HK-2 (cell line): Measurements from ENCODE around the gene LDB1.
A peak's percentile ranks its signal among the peaks of the same experiment; 100 is the strongest.

Source experiments
- DNase-seq: peaks from one replicate; pipeline ENCODE4 v3.0.0-alpha.2; 2018; ENCODE audit not compliant: unreplicated experiment

LDB1 gene

DNA sequence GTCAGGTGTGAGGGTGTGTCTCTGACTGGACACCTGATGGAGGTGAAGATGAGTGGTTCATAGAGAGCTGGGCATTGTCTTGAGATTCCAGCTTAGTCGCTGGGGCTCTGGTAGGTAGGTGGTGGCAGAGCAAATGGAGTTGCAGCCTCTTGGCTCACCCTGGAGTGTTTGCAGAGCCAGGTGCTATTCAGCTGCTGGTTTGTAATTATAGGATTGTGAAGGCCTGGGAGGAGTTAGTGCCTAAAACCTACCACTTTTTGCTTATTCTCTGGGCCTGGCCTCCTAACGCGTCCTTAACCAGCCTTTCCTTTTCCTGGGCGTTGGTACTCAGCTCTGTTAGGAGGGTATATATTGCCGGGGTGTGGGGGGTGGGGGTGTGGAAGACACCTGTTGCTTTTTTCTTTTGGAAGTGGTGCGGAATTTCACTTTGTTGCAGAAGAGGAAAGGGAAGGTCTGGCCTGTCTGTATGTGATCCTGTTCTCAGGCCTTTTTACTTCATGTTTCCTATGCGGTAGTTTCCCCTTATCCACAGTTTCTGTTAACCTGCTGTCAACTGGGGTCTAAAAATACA, 15.9 kb upstream of the LDB1 start:
- no peak for DNase-seq

DNA sequence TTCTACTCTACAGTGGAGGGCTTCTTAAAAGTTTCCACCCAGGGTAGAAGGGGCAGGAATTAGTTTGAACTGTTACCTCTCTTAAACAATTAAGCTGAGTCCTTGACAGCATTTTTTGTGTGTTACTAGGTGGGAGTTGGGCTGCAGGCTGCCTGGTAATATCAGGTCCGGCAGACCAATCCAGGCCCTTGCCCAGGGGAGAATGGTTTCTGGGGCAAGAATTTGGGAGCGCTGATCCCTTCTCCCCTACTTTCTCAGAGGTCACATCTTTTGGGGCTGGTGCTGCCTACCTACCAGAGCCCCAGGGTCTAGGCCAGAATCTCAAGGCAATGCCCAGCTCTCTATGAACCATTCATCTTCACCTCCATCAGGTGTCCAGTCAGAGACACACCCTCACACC, 14.2 kb upstream of the LDB1 start:
- DNase-seq, result no peak

DNA sequence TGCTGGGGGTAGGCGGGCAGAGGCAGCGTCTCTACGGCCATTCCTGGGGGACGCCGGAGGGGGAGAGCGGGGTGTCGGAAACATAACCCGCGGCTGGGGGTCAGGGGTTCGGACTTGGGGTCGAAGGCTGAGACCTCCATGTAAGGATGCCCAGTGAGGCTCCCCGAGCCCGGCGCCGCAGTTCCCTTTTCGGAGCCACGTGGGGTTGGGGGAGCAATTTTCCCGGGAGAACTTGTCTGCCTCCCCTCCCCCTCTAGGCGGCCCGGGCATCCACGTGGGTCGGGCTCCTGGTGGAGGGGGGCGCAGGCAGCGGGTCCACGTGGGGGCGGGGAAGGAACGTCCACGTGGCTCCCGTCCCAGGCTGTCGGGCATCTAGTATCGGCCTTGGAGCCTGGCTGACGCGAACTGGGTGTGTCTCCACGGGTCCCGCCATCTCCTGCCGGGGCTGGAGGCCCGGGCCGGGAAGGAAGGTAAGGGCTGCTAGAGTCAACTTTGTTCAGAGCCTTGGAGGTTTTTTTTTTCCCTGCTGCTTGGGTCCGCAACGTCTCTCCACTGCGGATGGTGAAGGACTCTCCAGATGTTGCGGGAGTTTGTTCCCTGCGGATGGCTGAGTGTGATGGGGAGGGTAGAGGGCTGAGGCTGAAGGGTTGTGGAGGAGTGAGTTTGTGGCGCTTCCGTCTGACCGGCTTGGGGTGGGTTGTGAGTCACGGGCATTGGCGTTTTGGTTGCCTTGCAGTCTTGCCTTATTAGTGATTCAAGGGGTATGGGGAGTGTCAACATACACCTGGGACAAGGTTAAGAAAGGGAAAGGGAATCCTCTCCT, 13.4 kb upstream of the LDB1 start:
- DNase-seq, result peak; percentile 83

DNA sequence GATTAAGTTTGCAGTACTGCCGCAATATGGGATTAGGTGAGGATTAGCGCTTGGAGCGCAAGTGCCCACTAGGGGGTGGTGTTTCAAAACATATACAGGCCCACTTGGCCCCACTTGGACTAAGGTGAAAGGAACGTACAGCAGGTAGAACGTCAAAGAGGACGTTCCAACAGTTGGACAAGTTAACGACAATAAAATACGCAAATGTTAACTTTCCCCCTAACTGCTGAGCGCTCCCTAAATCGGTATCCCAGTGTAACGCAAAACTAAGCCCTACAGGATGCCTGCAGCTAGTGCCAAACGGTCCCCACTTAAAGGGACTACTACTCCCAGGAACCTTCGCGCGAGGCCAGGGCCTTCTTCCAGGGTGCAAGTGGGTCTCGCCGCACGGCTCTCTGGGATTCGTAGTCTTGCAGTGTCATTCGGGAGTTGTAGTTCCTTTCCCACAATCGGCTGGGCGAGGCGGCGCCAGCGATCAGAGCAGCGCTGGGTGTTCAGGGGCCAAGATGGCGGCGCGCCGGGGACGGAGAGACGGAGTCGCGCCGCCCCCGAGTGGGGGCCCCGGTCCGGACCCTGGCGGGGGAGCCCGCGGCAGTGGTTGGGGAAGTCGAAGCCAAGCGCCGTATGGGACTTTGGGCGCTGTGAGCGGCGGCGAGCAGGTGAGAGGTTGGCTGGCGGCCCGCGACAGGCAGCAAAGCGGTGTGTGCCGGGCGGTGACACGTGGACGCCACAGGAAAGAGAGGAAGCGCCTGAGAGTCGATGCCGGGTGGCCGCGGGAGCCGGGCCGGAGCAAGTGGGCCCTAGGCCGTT, 12.6 kb upstream of the LDB1 start, which contains the start of gene PPRC1:
Gene PPRC1, plus strand, starts transcription at position 478 of the 810 bp plus-strand sequence. Its CDS starts 29 bp downstream, at position 507.
- DNase-seq, result peak; percentile 100

DNA sequence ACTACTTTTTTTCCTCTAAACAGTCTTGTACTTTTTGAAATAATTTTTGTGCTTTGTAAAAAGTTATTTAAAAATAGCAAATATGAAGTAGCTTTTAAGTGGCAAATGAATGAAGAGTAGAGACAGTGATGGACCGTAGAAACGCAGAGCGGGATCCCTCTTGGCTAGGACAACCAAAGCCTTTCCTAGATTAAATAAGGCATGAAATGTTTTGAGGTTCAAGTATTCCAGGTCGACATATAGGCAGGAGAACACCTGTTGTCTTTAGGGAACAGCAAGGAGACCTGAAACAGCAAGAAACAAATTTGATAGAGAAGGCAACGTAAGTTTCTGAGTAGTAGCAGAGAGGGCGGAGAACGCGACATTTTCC, 12.0 kb upstream of the LDB1 start:
- no peak for DNase-seq

DNA sequence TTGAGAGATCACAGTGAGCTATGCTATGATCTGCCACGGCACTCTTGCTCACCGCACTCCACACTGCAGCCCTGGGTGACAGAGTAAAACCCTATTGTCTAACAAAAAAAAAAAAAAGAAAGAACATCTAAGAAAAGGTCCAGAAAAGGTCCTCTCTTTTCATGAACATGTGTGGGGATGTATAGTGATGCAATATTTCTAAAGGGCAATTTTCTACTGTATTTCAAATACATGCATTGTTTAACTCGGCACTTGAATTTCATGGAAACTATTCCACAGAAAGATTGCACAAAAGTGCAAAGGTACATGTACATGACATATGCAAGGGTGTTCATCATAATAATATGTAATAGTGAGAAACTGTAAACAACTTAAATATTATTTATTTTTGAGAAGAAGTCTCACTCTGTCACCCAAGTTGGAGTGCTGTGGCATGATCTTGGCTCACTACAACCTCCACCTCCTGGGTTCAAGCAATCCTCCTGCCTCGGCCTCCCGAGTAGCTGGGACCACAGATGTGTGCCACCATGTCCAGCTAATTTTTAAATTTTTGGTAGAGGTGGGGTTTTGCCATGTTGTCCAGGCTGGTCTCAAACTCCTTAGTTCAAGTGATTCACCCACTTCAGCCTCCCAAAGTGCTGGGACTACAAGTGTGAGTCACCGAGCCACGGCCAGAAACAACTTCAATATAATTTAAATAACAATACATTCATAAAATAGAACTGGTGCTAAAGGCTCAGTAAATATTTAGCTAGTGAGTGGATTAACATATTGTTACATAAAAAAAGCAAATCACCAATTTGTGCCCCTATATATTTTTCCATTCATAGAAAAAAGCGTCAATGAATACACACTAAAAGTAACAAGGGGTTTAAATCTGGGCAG, 11.4 kb upstream of the LDB1 start:
- DNase-seq, result no peak

DNA sequence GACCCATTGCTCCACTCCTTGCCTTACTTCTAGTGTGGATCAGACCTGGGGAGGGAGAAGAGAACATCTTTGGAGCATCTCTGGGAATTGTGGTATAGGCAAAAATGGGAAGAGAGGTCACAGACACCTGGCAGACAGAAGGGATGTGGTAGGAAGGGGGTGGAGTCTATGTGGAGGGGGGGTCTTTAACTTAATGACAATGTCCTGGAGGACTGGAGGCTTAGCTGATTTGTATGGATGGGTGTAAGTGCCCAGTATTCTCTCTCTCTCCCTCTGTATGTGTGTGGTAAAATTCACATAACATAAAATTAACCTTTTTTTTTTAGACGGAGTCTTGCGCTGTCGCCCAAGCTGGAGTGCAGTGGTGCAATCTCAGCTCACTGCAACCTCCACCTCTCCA, 3.1 kb upstream of the LDB1 start:
- DNase-seq, result no peak

DNA sequence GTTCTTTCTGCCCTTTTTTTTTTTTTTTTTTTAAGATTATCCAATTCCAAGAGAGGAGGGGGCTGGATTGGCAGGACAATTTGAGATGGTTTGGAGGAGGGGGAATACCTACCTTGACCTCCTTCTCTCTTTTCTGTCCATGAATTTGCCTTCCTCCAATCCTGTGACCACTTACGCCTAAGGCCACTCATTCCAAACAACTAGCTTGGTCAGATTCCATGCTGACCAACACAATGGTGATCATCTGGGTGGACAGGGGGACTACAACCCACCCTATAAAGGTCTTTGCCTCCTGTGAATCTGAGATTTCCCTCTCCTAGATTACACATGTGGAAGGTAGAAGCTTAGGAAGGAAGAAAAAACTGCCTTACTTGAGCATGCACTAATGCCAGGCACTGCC, 2.3 kb upstream of the LDB1 start:
- DNase-seq, result no peak

DNA sequence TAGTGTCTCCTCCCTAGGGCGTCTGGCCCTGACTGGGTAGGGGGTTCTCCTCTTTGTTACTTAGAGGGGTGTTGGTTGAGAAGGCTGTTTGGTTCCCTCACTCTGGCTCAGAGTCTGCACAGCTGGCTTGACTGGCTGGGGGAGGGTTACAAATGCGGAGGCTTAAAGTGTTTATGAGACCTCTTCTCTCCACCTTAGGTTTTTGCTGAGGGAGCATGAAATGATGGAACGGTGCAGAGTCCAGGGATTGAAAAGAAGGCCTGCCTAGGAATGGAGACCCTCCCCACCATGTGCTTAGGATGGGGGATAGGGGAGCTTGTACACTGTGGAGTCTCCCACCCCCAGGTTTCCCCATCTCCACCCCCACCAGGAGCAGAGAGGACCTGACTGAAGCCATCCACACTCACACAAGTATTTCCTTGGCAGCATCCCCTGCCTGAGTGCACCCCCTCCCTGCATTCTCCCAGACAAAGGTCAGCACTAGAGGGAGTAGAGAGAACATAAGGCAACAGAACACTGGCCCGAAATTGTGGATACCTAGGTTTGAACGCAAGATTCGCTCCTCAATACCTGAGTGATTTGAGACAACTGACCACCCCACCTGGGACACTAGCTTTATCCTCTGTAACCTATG, 1.7 kb upstream of the LDB1 start:
- no peak for DNase-seq

DNA sequence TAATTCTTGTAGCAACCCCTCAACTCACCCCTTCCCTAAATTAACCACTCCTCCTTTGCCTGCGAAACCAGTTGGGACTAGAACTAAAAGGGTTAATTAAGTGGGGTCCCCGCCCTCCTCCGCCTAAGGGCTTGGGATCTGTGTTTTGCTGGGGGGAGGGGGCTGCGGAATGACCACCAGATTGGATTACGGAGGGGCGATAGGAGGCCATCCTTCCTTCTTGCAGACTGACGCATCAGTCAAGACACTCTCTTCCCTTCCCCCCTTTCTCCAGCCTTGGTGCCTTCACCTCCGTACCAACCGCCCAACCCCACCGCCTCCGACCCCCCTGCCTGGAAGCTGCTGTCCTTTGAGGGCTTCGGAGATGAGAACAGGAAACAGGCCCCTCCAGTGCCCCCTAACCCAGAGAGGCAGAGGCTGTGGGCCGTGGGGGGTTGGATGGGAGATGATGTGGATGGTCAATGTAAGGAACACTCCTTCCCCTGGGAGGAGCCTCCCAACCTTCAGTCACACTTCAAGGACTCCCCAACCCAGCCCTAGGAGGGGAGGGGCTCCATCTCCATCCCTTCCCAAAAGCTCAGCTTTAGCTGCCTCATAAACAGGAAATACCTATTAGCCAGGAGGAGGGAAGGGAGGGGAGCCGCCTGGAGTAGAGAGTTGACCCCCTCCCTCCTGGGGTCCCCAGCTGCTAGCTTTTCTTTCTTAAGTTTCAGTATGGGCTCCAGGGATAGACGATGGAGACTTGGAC, 997 bp upstream of the LDB1 start:
- DNase-seq, result no peak

DNA sequence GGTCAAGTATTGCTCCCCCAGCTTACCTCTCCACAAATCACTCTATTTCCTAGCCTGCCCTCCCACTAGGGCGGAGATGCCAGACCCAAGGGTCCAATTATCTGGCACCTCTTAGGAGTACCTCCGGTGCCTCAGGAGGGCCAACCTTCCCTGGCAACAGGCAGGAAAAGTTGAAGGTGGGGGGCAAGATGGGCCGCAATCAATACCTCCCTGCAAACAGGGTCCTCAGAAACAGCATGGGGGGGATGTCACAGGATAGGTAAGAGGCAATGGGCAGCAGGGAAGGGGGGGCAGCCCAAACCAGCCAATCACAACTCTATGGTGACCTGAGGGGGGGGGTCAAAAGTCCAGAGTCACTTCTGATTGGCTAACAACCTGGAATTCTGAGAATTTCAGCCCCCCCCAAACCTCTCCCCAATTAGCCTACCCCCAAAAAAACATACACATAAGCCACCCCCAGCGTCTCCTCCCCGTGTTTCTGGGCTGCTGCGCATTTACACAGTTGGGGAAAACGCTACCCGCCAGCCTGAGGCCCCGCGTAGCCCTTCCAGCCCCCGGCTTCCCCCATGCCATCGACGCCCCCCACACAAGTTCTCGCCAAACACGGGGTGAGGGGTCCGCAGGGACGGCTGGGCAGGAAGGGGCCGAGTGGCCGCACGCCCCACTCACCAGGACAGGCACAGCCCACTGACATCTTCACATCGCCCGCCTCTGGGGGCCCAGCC, 589 bp downstream of the LDB1 start:
- peak; percentile 81 for DNase-seq

DNA sequence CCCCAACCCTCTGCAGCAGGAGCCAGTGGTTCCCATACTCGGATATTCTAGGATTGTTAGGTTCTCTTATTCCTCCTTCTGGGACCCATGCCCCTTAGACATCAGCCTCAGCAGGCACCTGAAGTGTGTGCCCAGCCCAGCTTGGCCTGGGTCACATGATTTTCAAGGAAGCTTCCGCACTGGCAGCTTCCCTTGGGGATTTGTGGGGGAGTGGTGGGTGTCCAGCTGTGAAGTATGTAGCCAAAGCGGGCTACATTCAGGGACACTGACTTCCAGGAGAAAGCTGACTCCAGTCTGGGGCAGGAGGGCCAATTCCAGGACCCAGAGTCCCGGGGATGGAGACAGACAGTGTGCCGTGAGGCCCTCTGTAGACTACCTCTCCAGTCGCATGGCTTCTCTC, 1.3 kb downstream of the LDB1 start:
- DNase-seq, result no peak

DNA sequence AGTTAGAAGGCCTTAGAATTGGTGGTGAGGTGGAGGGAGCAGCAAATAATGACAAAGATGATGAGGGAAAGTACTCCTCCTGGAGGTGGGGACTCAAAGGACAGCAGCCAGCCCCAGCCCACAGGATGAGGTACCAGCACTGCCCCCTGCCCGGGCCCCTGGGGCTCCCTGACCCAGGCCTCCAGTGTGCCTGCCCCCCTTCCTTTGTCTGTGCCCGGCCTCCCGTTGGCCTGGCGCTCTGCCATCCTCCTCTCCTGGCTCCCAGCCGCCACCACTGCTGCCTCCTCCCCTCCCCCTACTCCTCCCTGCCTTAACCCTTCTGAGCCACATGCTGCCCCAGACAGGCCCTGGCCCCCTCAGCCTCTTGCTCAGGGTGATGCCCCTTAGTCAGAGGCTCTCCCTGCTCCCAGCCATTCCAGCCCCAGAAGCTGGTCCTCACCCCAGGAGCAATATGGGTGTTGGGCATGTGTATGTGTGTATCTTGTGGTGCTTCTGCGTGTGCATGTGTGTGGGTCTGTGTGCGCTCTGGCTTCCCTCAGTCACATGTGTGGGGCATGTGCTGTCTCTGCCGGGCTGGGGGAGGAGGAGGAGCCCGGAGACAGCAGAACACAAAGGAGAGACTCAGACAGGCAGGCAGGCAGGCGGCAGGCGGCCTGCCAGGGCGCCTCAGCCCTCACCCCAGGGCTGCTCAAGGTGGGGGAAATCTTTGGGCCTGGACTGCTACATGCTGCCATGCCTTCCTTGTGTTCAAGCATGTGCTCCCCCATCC, 2.6 kb downstream of the LDB1 start:
- DNase-seq, result peak; percentile 96

DNA sequence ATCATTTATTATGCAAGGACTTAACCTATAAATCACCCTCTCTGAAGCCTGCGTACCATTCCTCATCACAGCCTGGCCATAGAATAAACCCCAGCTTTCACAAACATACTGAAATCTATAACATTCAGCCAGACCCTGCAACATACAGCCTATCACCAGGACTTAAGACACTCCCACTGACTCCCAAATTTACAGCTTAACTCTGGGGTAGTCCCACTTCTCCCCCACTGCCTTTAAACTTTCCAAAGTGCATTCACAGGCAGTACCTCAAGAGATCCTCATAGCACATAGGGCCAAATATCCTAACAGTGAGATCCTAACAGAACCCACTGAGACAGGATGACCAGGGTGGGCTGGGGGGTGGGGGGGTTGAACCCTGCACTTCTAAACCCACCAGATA, 3.5 kb downstream of the LDB1 start:
- no peak for DNase-seq

DNA sequence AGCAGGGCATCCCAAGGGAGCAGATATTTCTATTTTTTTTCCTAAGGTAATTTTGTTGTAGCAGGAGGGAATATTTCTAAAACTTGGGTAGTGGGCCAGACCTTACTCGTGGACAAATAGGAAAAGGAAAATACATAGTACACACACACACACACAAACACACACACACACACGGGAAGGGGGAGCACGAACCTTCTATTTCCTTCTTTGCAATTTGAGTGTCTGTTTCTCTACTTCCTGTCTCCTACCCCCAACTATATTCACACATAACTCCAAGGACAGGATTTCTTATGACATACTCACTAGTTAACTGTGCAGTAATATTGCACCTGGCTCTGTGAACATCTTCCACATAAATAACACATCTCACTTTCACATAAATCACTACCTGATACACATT, 4.4 kb downstream of the LDB1 start:
- no peak for DNase-seq

DNA sequence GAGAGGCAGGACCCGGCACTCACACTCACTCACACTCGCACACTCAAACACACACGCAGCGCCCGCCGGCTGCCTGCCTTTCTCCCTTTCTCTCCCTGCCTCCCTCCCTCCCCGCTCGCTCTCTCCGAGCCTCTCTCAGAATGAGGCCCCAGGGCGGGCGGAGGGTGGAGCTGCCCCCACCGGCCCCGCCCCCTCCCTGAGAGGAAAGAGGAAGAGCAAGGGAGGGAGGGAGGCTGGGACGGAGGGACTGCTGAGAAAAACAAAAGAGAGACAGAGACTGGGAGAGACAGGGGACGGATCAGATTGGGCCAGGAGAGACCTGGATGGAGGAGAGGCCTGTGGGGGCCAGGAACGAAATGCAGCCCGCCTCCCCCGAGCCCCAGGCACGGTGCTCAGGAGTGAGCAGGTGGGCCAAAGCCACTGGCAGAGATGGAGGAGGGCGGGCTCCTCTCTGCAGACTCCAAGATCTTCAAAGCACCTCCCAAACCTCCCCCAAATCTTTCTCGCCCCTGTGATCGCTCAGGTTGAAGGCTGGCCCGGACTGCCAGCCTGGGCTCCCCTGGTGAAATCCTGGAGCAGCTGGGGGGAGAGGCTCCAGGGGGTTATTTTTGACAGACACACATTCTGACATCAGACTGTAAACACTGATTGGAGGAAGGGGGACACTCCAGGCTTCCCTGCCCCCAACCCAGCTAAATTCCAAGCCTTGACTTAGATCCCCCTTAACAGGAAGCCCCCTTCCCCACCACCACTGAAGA, 5.1 kb downstream of the LDB1 start:
- DNase-seq, result peak; percentile 90

DNA sequence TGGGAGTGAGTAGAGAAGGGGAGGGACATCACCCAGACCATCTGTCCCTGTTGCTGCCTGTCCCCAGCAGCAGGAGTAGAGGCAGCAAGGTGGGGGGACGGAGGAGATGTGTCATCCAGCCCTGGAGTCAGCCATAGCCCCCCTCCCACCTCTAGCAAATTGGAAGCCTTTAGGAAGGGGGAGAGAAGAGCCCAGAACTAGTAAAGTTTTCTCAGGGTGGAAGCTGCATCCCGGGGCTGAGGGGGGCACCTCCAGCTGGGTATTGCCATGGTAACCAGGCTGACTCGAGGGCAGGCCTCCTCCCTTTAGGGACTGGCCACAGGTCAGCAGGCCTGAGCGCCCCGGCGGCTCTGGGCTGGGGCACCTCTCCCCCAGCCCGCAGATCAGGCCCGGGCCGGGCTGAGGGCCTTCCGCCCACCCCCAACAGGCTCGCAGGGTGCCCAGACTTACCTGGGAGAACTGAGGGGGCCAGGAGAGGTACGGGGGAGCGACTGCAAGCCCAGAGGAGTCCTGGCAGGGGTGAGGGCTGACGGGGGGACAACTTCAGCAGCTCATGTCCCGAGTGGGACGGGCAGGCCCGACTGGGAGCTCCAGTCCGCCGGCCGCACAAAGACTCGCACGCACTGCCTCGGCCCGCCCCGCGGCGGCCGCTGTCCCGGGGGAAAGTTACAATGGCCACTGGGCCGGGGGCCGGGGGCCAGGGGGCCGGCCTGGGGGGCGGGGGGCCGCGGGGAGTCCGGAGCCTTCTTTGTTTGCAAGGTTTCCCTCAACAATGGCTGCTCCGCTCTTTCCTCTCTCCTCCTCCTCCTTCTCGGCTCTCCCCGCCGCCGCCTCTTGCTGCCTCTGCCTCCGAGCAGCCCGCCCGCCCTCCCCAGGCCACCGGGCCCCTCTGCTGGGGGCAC, 6.0 kb downstream of the LDB1 start:
- peak; percentile 47 for DNase-seq
